ENCODE data around the gene GPR137. TPM values are rescaled to one million over a fixed set of nuclear protein-coding genes. Genes with fewer than 3 reads are reported as not detected.

GPR137 gene
- total RNA-seq, 1 donor from 2014 or later, result 56.0 TPM

GRCh38 chr11:64316672-64317324 lies 31.1 kb downstream of the GPR137 start:
- Mint-ChIP-seq H3K27me3 (ENCODE audit: unreplicated experiment) (peaks cover 23% of the 10 kb centered on the region), H3K9me3 (ENCODE audit: unreplicated experiment) (no peaks in the 10 kb centered on the region), H3K27ac (ENCODE audit: unreplicated experiment) (peak overlapping the region; percentile 92), H3K4me3 (ENCODE audit: unreplicated experiment) (peak overlapping the region; percentile 94), H3K36me3 (ENCODE audit: low read depth, unreplicated experiment) (peaks cover 33% of the 10 kb centered on the region), H3K4me1 (ENCODE audit: unreplicated experiment) (peaks cover 22% of the 10 kb centered on the region)
- TF ChIP-seq CTCF (IDR thresholded peaks at IDR 0.05; ENCODE audit: unreplicated experiment), result no peak
- no peak for DNase-seq (ENCODE audit: low spot score)

- no peak for TF ChIP-seq CTCF (IDR thresholded peaks at IDR 0.05; ENCODE audit: unreplicated experiment)
- Mint-ChIP-seq H3K27me3 (ENCODE audit: unreplicated experiment) (peaks cover 22% of the 10 kb centered on the region), H3K4me3 (ENCODE audit: unreplicated experiment) (peak within 1 kb of the TSS; percentile 94), H3K27ac (ENCODE audit: unreplicated experiment) (peak within 1 kb of the TSS; percentile 92), H3K36me3 (ENCODE audit: low read depth, unreplicated experiment) (peaks cover 34% of the 10 kb centered on the region), H3K4me1 (ENCODE audit: unreplicated experiment) (peaks cover 22% of the 10 kb centered on the region), H3K9me3 (ENCODE audit: unreplicated experiment) (no peaks in the 10 kb centered on the region)
- DNase-seq (ENCODE audit: low spot score), result peak; percentile 79
Observed at GRCh38 chr11:64317325-64317960, 31.8 kb downstream of the GPR137 start, which contains the start of gene TRMT112. TSS of gene TRMT112 (minus strand) at chr11:64317559. CDS start at chr11:64317526, 33 bp downstream.

GRCh38 chr11:64317961-64318765 lies 32.5 kb downstream of the GPR137 start, which contains the start of gene PRDX5:
TSS of gene PRDX5 (plus strand) at chr11:64318121. CDS start at chr11:64318216, 95 bp downstream.
- DNase-seq (ENCODE audit: low spot score), result peak; percentile 90
- Mint-ChIP-seq H3K27me3 (ENCODE audit: unreplicated experiment) (peaks cover 18% of the 10 kb centered on the region), H3K36me3 (ENCODE audit: low read depth, unreplicated experiment) (peaks cover 27% of the 10 kb centered on the region), H3K27ac (ENCODE audit: unreplicated experiment) (peak within 1 kb of the TSS; percentile 92), H3K9me3 (ENCODE audit: unreplicated experiment) (no peaks in the 10 kb centered on the region), H3K4me3 (ENCODE audit: unreplicated experiment) (peak within 1 kb of the TSS; percentile 94), H3K4me1 (ENCODE audit: unreplicated experiment) (peaks cover 17% of the 10 kb centered on the region)
- TF ChIP-seq CTCF (IDR thresholded peaks at IDR 0.05; ENCODE audit: unreplicated experiment), result no peak

- TF ChIP-seq CTCF (IDR thresholded peaks at IDR 0.05; ENCODE audit: unreplicated experiment), result no peak
- Mint-ChIP-seq H3K27ac (ENCODE audit: unreplicated experiment) (peak overlapping the region; percentile 80), H3K4me1 (ENCODE audit: unreplicated experiment) (peaks cover 23% of the 10 kb centered on the region), H3K9me3 (ENCODE audit: unreplicated experiment) (no peaks in the 10 kb centered on the region), H3K36me3 (ENCODE audit: low read depth, unreplicated experiment) (peaks cover 23% of the 10 kb centered on the region), H3K27me3 (ENCODE audit: unreplicated experiment) (peaks cover 16% of the 10 kb centered on the region), H3K4me3 (ENCODE audit: unreplicated experiment) (peak overlapping the region; percentile 94)
- DNase-seq (ENCODE audit: low spot score), result no peak
Observed at GRCh38 chr11:64318766-64319761, 33.4 kb downstream of the GPR137 start.
